Measurements from ENCODE around the gene JARID2. TPM values are rescaled to one million over a fixed set of nuclear protein-coding genes. Genes with fewer than 3 reads are reported as not detected.

JARID2 gene
- total RNA-seq, 2 experiments from 2014 or later: 25.4 to 25.5 TPM

- H3K36me3 Mint-ChIP-seq (ENCODE audit: low read depth): peaks cover 37% of the 10 kb centered on the region
- H3K27me3 Mint-ChIP-seq: no peaks in the 10 kb centered on the region
- no peak overlapping the region for H3K4me3 Mint-ChIP-seq
- no peak for TF ChIP-seq CTCF (IDR thresholded peaks at IDR 0.05)
- intact Hi-C loops (cut with micrococcal nuclease): no loop called here
- no peak for DNase-seq
- H3K4me1 Mint-ChIP-seq (ENCODE audit: low read depth): peaks cover 78% of the 10 kb centered on the region
- H3K27ac Mint-ChIP-seq: no peak overlapping the region
- ChIA-PET CTCF (interaction anchor here (1.2 kb wide), 1 partner anchor 16 kb away, joined by 3 read pairs; no protein-coding TSS in a partner anchor), POLR2A (interaction anchor here (1.6 kb wide), 1 partner anchor 22 kb away, joined by 4 read pairs; no protein-coding TSS in a partner anchor)
- H3K9me3 Mint-ChIP-seq: no peaks in the 10 kb centered on the region
- no peak for ATAC-seq
Observed at GRCh38 chr6:15426901-15427300, 181.0 kb downstream of the JARID2 start.

GRCh38 chr6:15427331-15428070, 181.6 kb downstream of the JARID2 start:
- DNase-seq: no peak
- CTCF ChIA-PET: interaction anchor here (1.2 kb wide), 1 partner anchor 17 kb away, joined by 3 read pairs; no protein-coding TSS in a partner anchor
- H3K36me3 Mint-ChIP-seq (ENCODE audit: low read depth): peaks cover 32% of the 10 kb centered on the region
- ATAC-seq: peak; percentile 50
- POLR2A ChIA-PET: interaction anchor here (1.6 kb wide), 1 partner anchor 23 kb away, joined by 4 read pairs; no protein-coding TSS in a partner anchor
- no peak overlapping the region for H3K4me3 Mint-ChIP-seq
- no peak for TF ChIP-seq CTCF (IDR thresholded peaks at IDR 0.05)
- no peaks in the 10 kb centered on the region for H3K9me3 Mint-ChIP-seq
- H3K27me3 Mint-ChIP-seq: no peaks in the 10 kb centered on the region
- H3K4me1 Mint-ChIP-seq (ENCODE audit: low read depth): peaks cover 78% of the 10 kb centered on the region
- intact Hi-C loops (cut with micrococcal nuclease): no loop called here
- H3K27ac Mint-ChIP-seq: peak overlapping the region; percentile 25

- intact Hi-C loops (cut with micrococcal nuclease): no loop called here
- POLR2A ChIA-PET: no interaction called here
- DNase-seq (no peak), ATAC-seq (no peak)
- TF ChIP-seq CTCF (IDR thresholded peaks at IDR 0.05): no peak
- H3K4me1 Mint-ChIP-seq (ENCODE audit: low read depth): peaks cover 83% of the 10 kb centered on the region
- CTCF ChIA-PET: no interaction called here
- peaks cover 2% of the 10 kb centered on the region for H3K9me3 Mint-ChIP-seq
- peaks cover 20% of the 10 kb centered on the region for H3K36me3 Mint-ChIP-seq (ENCODE audit: low read depth)
- H3K27me3 Mint-ChIP-seq: no peaks in the 10 kb centered on the region
- no peak overlapping the region for H3K4me3 Mint-ChIP-seq
- no peak overlapping the region for H3K27ac Mint-ChIP-seq
Observed at GRCh38 chr6:15429141-15430110, 183.6 kb downstream of the JARID2 start.

- ATAC-seq (no peak), DNase-seq (no peak)
- H3K36me3 Mint-ChIP-seq (ENCODE audit: low read depth): peaks cover 24% of the 10 kb centered on the region
- ChIA-PET CTCF (no interaction called here), POLR2A (no interaction called here)
- H3K4me3 Mint-ChIP-seq: no peak overlapping the region
- H3K27me3 Mint-ChIP-seq: no peaks in the 10 kb centered on the region
- peaks cover 2% of the 10 kb centered on the region for H3K9me3 Mint-ChIP-seq
- peaks cover 88% of the 10 kb centered on the region for H3K4me1 Mint-ChIP-seq (ENCODE audit: low read depth)
- H3K27ac Mint-ChIP-seq: no peak overlapping the region
- no peak for TF ChIP-seq CTCF (IDR thresholded peaks at IDR 0.05)
- intact Hi-C loops (cut with micrococcal nuclease): no loop called here
Observed at GRCh38 chr6:15430186-15430585, 184.3 kb downstream of the JARID2 start.
